ENCODE data around the gene GIPC2. TPM values are rescaled to one million over a fixed set of nuclear protein-coding genes. Genes with fewer than 3 reads are reported as not detected.

GIPC2 gene, protein sequence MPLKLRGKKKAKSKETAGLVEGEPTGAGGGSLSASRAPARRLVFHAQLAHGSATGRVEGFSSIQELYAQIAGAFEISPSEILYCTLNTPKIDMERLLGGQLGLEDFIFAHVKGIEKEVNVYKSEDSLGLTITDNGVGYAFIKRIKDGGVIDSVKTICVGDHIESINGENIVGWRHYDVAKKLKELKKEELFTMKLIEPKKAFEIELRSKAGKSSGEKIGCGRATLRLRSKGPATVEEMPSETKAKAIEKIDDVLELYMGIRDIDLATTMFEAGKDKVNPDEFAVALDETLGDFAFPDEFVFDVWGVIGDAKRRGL
- total RNA-seq (2022; extraction: Qiagen RNA extraction; ENCODE audit: low read depth) = 0.02 to 0.03 TPM in 2 of 5 replicates, not detected in the others

DNA sequence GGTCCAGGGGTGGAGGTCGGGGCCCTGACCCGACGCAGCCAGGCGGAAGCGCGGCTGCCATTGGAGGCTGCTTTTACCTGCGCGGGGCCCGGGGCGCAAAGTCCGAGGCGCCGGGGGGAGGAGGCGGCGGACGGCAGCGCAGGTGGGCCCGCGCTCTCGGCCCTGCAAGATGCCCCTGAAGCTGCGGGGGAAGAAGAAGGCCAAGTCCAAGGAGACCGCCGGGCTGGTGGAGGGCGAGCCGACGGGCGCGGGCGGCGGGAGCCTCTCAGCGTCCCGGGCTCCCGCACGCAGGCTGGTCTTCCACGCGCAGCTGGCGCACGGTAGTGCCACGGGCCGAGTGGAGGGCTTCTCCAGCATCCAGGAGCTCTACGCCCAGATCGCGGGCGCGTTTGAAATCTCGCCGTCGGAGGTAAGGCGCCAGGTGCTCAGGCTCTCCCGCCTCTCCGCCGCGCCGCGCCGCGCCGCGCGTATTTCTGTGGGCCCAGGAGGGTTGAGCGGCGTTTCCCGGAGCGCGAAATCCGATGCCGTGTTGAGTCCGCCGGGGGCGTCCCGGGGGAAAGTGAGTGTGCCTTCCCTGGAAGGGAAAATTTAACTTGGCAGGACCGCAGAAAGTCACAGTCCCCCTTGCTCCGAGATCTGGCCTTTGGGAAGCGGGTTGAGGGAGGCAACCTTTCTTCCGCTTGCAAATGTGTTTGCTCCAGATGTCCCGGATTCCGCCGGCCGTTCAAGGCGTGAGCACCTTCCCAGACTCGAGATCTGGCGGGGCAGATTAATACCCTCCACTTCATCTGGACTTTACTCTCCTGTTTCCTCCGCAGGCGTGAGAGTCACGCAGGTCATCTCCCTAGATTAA is at the start of gene GIPC2:
Gene GIPC2 (plus strand): TSS at position 41 of the 853 bp plus-strand sequence. CDS start 129 bp downstream, at position 170.

DNA sequence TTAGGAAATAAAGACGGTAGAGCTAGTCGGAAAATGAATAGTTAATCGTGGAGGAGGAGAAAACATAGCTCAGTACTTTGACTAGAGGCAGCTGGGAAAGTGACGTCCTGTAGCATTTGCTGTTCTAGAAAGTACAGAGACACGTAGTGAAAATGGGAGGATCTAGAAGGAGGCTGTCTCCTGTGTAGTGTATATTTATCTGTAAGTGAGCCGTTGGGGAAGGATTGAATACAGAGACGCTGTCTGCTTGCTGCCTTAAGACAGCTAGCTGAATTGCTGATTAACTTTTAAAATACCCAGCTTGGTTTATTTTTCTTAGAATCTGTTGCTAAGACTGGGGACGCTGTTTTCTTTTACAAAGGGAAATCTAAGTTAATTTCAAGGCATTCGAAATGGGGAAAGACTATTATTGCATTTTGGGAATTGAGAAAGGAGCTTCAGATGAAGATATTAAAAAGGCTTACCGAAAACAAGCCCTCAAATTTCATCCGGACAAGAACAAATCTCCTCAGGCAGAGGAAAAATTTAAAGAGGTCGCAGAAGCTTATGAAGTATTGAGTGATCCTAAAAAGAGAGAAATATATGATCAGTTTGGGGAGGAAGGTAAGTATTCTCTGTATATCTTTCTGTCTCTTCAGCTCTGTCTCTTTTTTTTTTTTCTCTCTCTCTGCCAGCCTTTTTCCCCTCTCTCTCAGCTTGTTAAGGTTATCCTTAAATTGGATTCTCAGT is 40.9 kb upstream of the GIPC2 start, which contains the start of gene DNAJB4:
Gene DNAJB4 (plus strand): TSS at position 221 of the 729 bp plus-strand sequence. CDS start 172 bp downstream, at position 393.

Other genes with a start within 250 kb of the GIPC2 start
- gene NEXN, start 157.3 kb upstream of the GIPC2 start, total RNA-seq (2022; extraction: Qiagen RNA extraction; ENCODE audit: low read depth) = 4.6 to 7.1 TPM (median 5.1 TPM) in 5 replicates
- gene FUBP1, start 66.9 kb upstream of the GIPC2 start, total RNA-seq (2022; extraction: Qiagen RNA extraction; ENCODE audit: low read depth) = 106 to 140 TPM (median 128 TPM) in 5 replicates
- 30.3 to 36.8 TPM (median 32.0 TPM) in 5 replicates for gene DNAJB4, start 41.0 kb upstream of the GIPC2 start, total RNA-seq (2022; extraction: Qiagen RNA extraction; ENCODE audit: low read depth)